Left hindlimb (tissue), 1 donor: ENCODE measurements around the gene HAP1.
"Not testable (repeated sequence)": the region's sequence is repeated elsewhere in the genome, so short reads cannot be mapped to it uniquely, and the experiment has no call there.

Source experiments
- DNase-seq: peaks from one replicate; pipeline ENCODE4 v3.0.0-alpha.2; 2018

The HAP1 gene

GRCh38 chr17:41724476-41725050, 9.9 kb downstream of the HAP1 start:
- no peak for DNase-seq

- no peak for DNase-seq
Measured at GRCh38 chr17:41723801-41724475, 10.5 kb downstream of the HAP1 start.

- no peak for DNase-seq
Measured at GRCh38 chr17:41722231-41722630, 12.2 kb downstream of the HAP1 start.

DNA sequence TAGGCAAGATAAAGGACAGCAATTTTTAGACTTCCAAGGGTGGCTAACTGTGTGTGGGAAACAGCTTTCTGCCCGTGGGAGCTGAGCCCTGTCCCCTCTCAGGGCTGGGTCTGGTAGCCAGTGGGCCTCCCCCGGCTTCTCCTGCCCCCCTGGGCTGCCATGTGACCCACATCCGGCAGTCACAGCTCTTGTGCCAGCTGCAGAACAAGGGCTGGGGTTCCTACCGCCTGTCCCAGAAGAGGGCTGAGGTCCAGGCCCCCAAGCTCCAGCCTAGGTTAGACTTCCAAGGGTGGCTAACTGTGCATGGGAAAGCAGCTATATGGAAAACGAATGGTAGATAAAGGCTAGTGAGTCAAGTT, 16.2 kb downstream of the HAP1 start:
- DNase-seq: no peak

DNA sequence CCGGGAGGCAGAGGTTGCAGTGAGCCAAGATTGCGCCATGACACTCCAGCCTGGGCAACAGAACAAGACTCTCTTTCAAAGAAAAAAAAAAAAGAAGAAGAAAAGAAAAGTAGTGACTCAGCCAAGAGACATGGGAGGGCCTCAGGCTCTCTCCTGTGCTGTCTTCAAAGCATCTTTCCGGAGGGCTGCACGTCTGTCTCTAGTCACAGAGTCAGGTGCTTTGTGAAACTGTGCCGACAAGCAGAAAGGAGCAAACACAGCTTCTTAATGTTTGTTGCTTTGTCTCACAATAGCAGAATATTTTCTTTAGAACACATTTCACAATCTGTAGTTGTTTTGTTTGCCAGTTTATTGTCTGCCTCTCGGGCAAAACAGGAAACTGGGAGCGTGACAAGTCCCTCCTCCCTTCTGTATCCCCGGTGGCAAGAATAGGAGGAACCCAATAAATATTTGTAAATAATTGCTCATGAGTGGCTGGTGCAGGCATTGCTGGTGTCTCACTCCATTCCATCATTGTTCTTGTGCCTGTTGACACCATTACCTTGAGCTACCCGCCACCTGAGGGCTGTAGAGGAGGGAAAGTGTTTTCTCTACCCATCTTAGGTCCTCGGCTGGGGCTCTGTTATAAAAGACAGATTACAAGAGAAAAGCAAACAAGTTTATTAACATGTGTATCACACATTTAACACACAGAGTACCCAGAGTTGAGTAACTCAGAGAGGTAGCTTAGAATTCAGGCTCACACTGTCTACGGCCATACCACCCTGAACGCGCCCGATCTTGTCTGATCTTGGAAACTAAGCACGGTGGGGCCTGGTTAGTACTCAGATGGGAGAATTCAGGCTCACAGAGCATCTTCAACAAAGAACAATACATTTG, 16.8 kb downstream of the HAP1 start:
- no peak for DNase-seq

DNA sequence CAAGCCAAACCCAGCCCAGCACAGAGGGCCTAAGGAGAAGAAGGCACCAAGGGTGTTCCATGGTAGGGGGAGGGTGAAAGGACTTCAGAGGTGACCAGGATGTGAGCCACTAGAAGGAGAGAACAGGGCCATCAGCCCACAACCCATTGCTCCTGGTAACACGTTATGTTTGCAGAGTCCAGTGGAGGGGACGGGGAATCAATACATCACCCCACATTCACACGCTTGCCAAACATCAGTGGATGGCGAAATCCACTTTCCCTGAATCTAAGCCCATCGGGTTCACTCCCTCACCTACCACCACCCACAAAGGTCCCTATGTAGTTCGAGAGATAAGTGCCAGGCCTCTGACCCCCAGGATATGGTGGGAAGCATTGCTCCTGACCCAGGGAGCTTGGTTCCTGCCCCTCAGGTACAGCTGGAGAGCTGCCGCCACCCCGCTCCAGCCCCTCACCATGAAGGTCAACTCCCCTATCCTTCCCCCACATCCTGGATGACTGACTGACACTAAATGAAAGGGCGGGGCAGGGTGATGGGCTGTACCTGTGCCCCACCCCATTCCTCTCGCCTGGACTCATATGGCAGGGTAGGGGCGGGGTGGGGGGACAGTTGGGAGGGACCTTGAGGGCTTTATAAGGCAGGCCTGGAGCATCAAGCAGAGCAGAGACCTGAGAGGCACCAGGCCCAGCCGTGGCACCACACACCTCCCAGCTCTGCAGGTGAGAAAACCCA, 22.6 kb downstream of the HAP1 start, which contains the start of gene GAST:
TSS of gene GAST (plus strand) at position 663 of the 732 bp plus-strand sequence. CDS start 3,106 bp downstream, outside the sequence.
- no peak for DNase-seq

GRCh38 chr17:41710472-41711090, 23.9 kb downstream of the HAP1 start:
- no peak for DNase-seq

DNA sequence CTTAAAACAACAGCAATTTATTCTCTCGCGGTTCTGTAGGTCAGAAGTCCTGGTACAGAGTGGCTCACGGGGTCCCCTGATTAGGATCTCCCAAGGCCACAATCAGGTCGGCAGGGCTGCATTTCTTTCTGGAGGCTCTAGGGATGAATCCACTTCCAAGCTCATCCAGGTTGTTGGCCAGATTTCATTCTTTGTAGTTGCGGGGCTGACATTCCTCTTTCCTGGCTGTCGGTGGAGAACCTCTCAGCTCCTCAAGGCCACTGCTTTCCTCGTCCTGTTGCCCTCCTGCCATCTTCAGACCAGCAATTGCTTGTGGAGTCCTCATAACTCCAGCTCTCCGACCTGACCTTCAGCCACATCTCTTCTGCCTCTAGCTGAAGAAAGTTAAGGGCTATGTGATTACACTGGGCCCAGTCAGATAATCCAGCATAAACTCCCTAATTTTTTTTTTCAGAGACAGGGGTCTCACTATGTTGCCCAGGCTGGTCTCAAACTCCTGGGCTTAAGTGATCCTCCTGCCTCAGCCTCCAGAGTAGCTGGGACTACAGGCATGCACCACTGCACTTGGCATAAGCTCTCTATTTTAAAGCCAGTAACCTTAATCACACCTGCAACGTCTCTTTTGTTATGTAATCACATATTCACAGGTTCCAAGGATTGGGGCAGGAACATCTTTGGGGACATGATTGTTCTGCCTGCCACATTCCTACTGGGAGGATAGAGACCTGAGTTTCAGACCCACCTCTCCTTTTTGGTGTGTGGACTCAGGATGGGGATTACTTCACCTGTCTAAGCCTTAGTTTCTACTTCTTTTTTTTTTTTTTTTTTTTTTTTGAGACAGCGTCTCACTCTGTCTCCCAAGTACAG, 26.4 kb downstream of the HAP1 start:
- DNase-seq: no peak

GRCh38 chr17:41705271-41705991, 29.0 kb downstream of the HAP1 start:
- DNase-seq: no peak

- DNase-seq: no peak
Measured at GRCh38 chr17:41702712-41703111, 31.7 kb downstream of the HAP1 start.

GRCh38 chr17:41700843-41701242, 33.6 kb downstream of the HAP1 start:
- DNase-seq: not testable (repeated sequence)

GRCh38 chr17:41697122-41697962, 37.1 kb downstream of the HAP1 start:
- no peak for DNase-seq

GRCh38 chr17:41695954-41696757, 38.3 kb downstream of the HAP1 start:
- DNase-seq: no peak

GRCh38 chr17:41695134-41695661, 39.2 kb downstream of the HAP1 start:
- no peak for DNase-seq

- no peak for DNase-seq
Measured at GRCh38 chr17:41692722-41693521, 41.5 kb downstream of the HAP1 start.

DNA sequence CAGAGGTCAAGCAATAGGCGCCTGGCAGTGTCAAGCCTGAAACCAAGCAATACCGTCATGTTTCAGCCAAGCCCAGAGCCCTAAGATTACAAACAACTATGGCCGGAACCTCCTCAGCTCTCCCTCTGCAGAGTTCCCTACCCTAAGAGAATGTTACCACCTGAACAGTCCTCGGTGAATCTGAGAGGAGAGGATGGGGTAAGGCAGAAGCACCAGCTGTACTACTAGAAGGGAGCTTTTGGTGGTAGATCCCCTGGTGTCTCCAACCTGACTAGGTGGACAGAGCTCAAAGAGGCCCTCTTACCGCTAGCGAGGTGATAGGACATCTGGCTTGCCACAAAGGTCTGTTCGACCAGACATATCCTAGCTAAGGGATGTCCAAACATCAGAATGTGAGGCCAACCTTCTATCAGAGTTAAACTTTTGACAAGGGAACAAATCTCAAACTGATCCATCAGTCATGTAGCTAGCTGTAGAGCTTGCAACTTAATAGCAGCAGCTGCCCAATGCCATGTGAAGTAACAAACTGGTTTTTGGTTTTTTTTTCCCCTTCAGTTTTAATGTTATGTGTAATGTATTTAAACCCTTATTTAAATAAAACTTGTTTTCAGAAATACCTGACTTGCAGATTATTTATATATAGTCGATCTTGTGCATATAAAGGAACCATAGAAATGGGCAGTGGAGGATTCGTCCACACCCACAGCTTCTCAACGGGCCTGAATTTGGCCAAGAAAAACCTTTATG, 43.2 kb downstream of the HAP1 start:
- DNase-seq: no peak

- no peak for DNase-seq
Measured at GRCh38 chr17:41690497-41690896, 43.9 kb downstream of the HAP1 start.
